GM18861 (cell line): ENCODE measurements around the gene ADAMTS4.
A peak's percentile ranks its signal among the peaks of the same experiment; 100 is the strongest.

Experiments
- ATAC-seq: cut with Tn5 transposase; IDR thresholded peaks from one replicate; pipeline ENCODE4 v1.9.1; 2021; ENCODE audit not compliant: unreplicated experiment

ADAMTS4 gene

DNA sequence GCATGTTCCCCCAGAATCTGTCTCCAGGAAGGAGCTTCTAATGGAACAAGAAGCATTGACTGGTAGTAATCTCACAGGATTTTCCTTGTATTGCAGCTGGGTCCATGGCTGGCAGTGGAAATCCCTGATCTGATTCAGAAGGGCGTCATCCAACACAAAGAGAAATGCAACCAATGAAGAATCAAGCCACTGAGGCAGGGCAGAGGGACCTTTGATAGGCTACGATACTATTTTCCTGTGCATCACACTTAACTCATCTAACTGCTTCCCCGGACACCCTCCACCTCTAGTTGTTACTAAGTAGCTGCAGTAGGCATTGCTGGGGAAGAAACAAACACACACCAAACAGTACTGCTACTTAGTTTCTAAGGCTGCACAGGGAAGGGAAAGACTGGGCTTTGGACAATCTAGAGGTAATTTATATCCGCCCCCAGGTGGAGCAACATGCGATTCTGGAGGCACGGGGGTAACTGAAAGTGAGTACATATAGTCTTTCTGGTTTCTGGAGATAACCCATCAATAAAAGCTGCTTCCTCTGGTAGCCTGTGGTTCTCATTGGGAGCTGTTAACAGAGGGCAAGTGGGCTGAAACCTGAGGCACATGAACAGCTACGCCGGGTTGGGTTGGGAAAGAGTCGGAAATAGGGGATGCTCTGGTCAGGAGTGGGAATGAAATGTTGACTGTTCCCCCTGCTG is 40.4 kb downstream of the ADAMTS4 start:
- ATAC-seq = no peak

DNA sequence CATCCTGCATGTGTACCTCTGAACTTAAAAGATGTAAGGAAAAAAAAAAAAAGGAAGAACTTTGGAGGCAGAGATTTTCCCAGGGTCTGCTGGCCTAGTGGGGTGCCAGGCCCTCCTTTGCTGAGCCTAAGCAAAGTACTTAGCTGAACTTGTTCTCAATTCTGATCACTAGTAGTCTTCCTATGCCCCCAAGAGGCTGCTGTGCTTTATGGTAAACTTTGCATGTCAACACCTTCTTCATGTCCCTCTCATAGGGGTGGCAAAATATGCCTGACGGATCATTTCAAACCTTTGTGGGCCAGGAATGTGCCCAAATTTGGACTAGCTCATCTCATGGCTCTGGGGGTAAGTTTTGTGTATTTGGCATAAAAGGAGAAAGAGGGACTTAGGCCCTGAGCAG is 41.0 kb downstream of the ADAMTS4 start:
- no peak for ATAC-seq

DNA sequence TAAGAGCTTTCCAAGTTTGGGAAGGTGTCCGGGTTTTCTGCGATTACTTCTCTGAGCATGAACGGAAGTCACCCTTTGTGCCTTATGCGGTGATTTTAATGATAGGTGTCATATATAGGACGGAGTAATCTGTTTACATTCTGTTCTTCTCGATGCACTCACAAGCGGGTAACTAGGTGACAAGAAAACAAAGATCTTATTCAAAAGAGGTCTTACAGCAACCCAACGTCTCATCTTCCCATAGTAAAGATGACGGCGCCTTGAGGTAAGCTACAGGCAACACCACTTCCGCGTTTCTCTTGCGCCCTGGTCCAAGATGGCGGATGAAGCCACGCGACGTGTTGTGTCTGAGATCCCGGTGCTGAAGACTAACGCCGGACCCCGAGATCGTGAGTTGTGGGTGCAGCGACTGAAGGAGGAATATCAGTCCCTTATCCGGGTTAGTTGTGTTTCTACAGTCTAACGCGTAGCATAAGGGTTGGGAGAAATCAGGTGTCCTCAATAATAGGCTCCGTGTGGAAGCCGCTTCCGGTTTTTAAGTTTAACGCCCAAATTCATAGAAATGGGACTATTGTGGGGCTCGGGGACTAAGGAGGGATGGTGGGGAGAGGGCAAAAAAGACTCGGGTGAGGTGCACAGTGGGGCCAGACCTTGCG is 45.0 kb downstream of the ADAMTS4 start, which contains the start of gene UFC1:
TSS of gene UFC1 (plus strand) at position 297 of the 656 bp plus-strand sequence. CDS start at position 317, 20 bp downstream.
- peak; percentile 64 for ATAC-seq

DNA sequence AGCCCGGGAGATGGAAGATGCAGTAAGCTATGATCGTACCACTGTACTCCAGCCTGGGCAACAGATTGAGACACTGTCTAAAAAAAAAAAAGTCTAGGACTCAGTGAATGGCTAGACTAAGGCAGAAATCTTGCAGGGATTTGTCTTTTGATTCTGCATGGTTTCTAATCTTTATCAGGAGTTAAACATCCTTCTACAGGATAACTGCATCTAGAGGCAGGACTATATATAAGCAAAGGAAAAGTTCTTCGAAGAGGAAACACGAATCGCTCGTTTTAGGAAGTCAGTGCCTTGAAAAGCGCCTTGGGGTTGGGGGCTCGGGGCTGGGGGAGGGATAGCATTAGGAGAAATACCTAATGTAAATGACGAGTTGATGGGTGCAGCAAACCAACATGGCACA is 45.7 kb downstream of the ADAMTS4 start:
- no peak for ATAC-seq

DNA sequence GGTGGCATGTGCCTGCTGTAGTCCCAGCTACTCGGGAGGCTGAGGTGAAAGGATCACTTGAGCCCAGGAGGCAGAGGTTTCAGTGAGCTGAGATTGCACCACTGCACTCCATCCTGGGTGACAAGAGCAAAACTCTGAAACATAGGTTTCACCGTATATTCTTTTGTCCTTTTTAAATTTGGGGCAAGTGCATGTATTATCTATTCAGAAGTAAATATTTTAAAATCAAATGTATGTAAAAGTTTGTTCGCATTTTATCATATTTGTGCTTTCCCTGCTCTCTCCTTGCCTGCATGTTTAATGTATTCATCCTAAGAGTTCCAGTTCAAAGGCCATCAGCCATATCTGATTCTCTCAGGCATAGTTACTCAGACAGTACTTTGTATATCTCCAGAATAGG is 53.0 kb downstream of the ADAMTS4 start:
- no peak for ATAC-seq

DNA sequence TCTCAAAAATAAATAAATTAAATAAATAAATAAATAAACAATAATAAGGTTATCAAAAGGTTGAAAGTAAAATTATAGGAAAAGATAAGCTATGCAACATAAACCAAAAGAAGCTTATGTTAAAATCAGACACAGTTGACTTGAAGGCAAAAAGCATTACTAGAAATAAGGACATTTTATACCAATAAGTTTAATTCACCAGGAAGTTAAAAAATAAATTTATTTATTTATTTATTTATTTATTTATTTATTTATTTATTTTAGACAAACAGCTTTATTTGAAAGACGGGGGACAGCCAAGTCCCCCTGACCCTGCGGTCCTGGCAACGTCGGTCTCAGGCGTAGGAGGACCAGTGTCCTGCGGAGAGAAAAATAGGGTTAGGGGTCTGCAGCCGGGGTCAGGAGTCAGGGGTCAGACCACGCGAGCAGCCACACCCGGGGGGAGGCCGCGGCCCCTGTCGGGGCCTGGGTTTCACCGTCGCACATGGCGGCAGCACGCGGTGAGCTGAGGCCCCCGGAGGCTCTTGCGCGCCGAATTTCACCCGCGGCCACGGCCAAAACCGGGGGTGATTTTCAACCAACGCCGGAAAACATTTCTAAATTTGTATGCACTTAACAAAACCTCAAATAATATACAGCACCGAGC is 58.0 kb downstream of the ADAMTS4 start:
- no peak for ATAC-seq

DNA sequence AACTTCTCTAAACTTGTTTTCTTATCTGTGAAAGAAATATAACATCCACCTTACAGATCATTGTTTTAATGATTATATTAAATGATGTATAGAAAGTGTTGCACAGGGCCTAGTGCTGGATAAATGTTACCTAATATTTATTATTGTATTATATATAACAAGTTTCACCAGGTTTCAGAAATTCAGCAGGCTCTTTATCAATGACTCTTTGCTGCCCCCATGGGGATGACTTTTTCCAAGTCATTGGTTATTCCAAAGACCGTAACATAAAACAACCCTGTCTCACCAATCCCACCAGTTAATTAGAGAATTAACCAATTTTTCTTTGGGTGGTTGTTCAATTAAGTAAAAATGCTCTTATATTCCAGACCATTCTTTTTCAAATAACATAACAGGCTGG is 59.1 kb downstream of the ADAMTS4 start:
- ATAC-seq = no peak

DNA sequence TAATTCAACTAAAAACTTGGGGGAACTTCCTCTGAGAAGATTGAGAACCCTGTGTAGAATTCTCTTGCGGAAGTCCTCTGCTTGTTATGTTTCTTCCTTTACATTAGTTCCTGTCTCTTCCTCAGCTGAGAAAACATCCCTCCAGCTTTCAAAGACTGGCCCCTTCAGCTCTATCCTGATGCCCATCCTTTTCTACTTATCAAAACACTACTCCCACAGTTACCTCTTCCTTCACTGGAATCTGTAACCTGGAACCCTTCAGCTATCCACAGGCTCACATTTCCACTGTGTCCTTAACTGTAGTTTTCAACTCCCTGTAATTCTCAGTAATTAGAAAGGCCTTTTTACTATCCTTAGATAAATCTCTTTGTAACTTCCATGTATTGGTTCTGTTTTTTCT is 60.4 kb downstream of the ADAMTS4 start:
- no peak for ATAC-seq

DNA sequence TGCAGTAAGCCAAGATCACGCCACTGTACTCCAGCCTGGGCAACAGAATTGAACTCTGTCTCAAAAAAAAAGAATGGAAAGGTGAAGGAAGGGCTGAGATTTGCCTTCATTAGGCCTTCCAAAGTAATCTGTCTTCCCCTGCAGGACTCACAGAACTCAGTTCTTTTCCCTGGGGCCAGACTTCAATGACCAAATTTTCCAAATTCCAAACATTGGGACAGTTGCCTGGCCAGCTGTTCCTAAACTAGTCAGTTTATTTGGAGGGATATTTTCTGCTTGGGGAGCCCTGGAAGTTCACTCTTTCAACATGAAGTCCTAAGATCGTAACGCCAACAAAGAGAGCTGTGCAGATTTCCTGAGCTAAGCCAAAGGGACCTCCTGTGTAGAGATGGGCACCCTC is 61.0 kb downstream of the ADAMTS4 start:
- no peak for ATAC-seq
